Progenitor cell of endocrine pancreas (in vitro differentiated cells): ENCODE results near the gene MACROD2. TPM values are rescaled to one million over a fixed set of nuclear protein-coding genes. Genes with fewer than 3 reads are reported as not detected.

ENCODE experiments used
- DNase-seq: peaks from one replicate; pipeline ENCODE4 v3.0.0; 2021; ENCODE audit warnings: low spot score; ENCODE audit not compliant: unreplicated experiment
- H3K27ac Mint-ChIP-seq: 2 replicates; pipeline ENCODE4 v1.8.0; 2021; ENCODE audit warnings: mild to moderate bottlenecking, moderate library complexity, mixed read lengths
- H3K27me3 Mint-ChIP-seq: 2 replicates; pipeline ENCODE4 v1.8.0; 2021; ENCODE audit warnings: mixed read lengths
- H3K36me3 Mint-ChIP-seq: 2 replicates; pipeline ENCODE4 v1.8.0; 2022; ENCODE audit warnings: mixed read lengths; ENCODE audit not compliant: insufficient read depth
- H3K4me1 Mint-ChIP-seq: 2 replicates; pipeline ENCODE4 v1.8.0; 2021; ENCODE audit warnings: low read depth, mixed read lengths
- H3K4me3 Mint-ChIP-seq: 2 replicates; pipeline ENCODE4 v1.8.0; 2021; ENCODE audit warnings: low read depth, mild to moderate bottlenecking, moderate library complexity, mixed read lengths
- H3K9me3 Mint-ChIP-seq: 2 replicates; pipeline ENCODE4 v1.8.0; 2021; ENCODE audit warnings: low read depth, mixed read lengths
- CTCF ChIP-seq: fragments of 200-600 bp; sonication (generic); IDR thresholded peaks from one replicate; pipeline ENCODE4 v1.5.0; 2021; ENCODE audit warnings: antibody characterized with exemption, mild to moderate bottlenecking; ENCODE audit not compliant: unreplicated experiment
- total RNA-seq: library from RNA; stranded (reverse); gene quantifications from 2 replicates; pipeline ENCODE4 v1.2.1, GENCODE V29; 2021

Gene MACROD2
- total RNA-seq, 1 donor from 2014 or later: 7.6 TPM

- no peak for TF ChIP-seq CTCF
- Mint-ChIP-seq H3K9me3 (peaks cover 4% of the 10 kb centered on the region), H3K36me3 (no peaks in the 10 kb centered on the region), H3K27me3 (no peaks in the 10 kb centered on the region), H3K4me3 (no peak overlapping the region), H3K27ac (no peak overlapping the region), H3K4me1 (peaks cover 22% of the 10 kb centered on the region)
- DNase-seq: no peak
Observed at GRCh38 chr20:15676815-15677214, 1681.5 kb downstream of the MACROD2 start.

- H3K4me3 Mint-ChIP-seq: no peak overlapping the region
- TF ChIP-seq CTCF: no peak
- no peaks in the 10 kb centered on the region for H3K36me3 Mint-ChIP-seq
- no peak overlapping the region for H3K27ac Mint-ChIP-seq
- peaks cover 2% of the 10 kb centered on the region for H3K4me1 Mint-ChIP-seq
- DNase-seq: no peak
- H3K27me3 Mint-ChIP-seq: no peaks in the 10 kb centered on the region
- H3K9me3 Mint-ChIP-seq: peaks cover 4% of the 10 kb centered on the region
Observed at GRCh38 chr20:15682690-15683089, 1687.4 kb downstream of the MACROD2 start.

GRCh38 chr20:15692570-15692969 is 1697.3 kb downstream of the MACROD2 start:
- Mint-ChIP-seq H3K4me3 (no peak overlapping the region), H3K9me3 (peaks cover 25% of the 10 kb centered on the region), H3K36me3 (peaks cover 2% of the 10 kb centered on the region), H3K27me3 (no peaks in the 10 kb centered on the region), H3K27ac (no peak overlapping the region), H3K4me1 (no peaks in the 10 kb centered on the region)
- TF ChIP-seq CTCF: no peak
- no peak for DNase-seq

- no peak for TF ChIP-seq CTCF
- Mint-ChIP-seq H3K27ac (no peak overlapping the region), H3K36me3 (peaks cover 2% of the 10 kb centered on the region), H3K9me3 (peaks cover 19% of the 10 kb centered on the region), H3K27me3 (no peaks in the 10 kb centered on the region), H3K4me1 (no peaks in the 10 kb centered on the region), H3K4me3 (no peak overlapping the region)
- no peak for DNase-seq
Observed at GRCh38 chr20:15699431-15700146, 1704.3 kb downstream of the MACROD2 start.

- H3K27me3 Mint-ChIP-seq: no peaks in the 10 kb centered on the region
- no peak overlapping the region for H3K4me3 Mint-ChIP-seq
- H3K27ac Mint-ChIP-seq: no peak overlapping the region
- peaks cover 15% of the 10 kb centered on the region for H3K9me3 Mint-ChIP-seq
- no peak for TF ChIP-seq CTCF
- no peak for DNase-seq
- no peaks in the 10 kb centered on the region for H3K4me1 Mint-ChIP-seq
- H3K36me3 Mint-ChIP-seq: peaks cover 2% of the 10 kb centered on the region
Observed at GRCh38 chr20:15700147-15700765, 1704.9 kb downstream of the MACROD2 start.
